ENCODE results near the gene PROCR. TPM values are rescaled to one million over a fixed set of nuclear protein-coding genes. Genes with fewer than 3 reads are reported as not detected.
"Not testable (repeated sequence)": the region's sequence is repeated elsewhere in the genome, so short reads cannot be mapped to it uniquely, and the experiment has no call there.

Gene PROCR
- total RNA-seq, 2 experiments from 2014 or later = not detected

GRCh38 chr20:35196313-35196712 lies 24.4 kb downstream of the PROCR start:
- Histone ChIP-seq H3K4me2 (ENCODE audit: low read length) (no peak overlapping the region), H4K20me1 (ENCODE audit: insufficient read depth, low read length) (no peaks in the 10 kb centered on the region), H3K4me3 (ENCODE audit: low read depth, low read length, poor library complexity, severe bottlenecking) (no peak overlapping the region), H3K27ac (ENCODE audit: low read depth, low read length, poor library complexity, severe bottlenecking) (no peak overlapping the region), H3K9me3 (ENCODE audit: low read length) (peaks cover 8% of the 10 kb centered on the region; the same call in 1 of the 2 replicates), H3K4me1 (ENCODE audit: insufficient read depth, low read length, poor library complexity, severe bottlenecking) (no peaks in the 10 kb centered on the region), H3K9me2 (ENCODE audit: insufficient read depth, low read length) (no peaks in the 10 kb centered on the region), H2AFZ (ENCODE audit: low read length) (no peak overlapping the region), H3K36me3 (ENCODE audit: insufficient read depth, low read length) (no peaks in the 10 kb centered on the region), H3K79me2 (ENCODE audit: insufficient read depth, low read depth, low read length) (no peaks in the 10 kb centered on the region)
- intact Hi-C loops (cut with micrococcal nuclease; ENCODE audit: unreplicated experiment) = no loop called here
- no TSS peak for BruUV-seq (replicated peaks)
- ChIA-PET CTCF (ENCODE audit: unreplicated experiment) (no interaction called here), POLR2A (no interaction called here)
- DNase-seq (ENCODE audit: low spot score) = no peak
- TF ChIP-seq EZH2phosphoT487 (IDR thresholded peaks at IDR 0.05; ENCODE audit: borderline replicate concordance, low read depth, low read length) = no peak
- TF ChIP-seq, protein P1, sequence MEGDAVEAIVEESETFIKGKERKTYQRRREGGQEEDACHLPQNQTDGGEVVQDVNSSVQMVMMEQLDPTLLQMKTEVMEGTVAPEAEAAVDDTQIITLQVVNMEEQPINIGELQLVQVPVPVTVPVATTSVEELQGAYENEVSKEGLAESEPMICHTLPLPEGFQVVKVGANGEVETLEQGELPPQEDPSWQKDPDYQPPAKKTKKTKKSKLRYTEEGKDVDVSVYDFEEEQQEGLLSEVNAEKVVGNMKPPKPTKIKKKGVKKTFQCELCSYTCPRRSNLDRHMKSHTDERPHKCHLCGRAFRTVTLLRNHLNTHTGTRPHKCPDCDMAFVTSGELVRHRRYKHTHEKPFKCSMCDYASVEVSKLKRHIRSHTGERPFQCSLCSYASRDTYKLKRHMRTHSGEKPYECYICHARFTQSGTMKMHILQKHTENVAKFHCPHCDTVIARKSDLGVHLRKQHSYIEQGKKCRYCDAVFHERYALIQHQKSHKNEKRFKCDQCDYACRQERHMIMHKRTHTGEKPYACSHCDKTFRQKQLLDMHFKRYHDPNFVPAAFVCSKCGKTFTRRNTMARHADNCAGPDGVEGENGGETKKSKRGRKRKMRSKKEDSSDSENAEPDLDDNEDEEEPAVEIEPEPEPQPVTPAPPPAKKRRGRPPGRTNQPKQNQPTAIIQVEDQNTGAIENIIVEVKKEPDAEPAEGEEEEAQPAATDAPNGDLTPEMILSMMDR (conservative IDR thresholded peaks at IDR 0.05; ENCODE audit: low read length) = no peak

DNA sequence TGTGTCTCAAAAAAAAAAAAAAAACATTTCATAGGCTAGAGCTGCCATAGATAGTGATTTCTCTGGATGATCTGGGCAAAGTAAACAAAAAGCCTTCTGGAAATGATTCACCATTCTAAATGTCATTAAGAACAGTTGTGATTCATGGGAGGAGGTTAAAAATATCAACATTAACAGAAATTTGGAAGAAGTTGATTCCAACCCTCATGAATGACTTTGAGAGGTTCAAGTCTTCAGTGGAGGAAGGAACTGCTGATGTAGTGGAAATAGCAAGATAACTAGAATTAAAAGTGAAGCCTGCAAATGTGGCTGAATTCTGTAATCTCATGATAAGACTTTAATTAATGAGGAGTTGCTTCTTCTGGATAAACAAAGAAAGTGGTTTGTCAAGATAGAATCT lies 27.9 kb downstream of the PROCR start:
- Histone ChIP-seq H3K36me3 (ENCODE audit: insufficient read depth, low read length) (no peaks in the 10 kb centered on the region), H3K27ac (ENCODE audit: low read depth, low read length, poor library complexity, severe bottlenecking) (no peak overlapping the region), H3K4me1 (ENCODE audit: insufficient read depth, low read length, poor library complexity, severe bottlenecking) (no peaks in the 10 kb centered on the region), H2AFZ (ENCODE audit: low read length) (no peak overlapping the region), H3K79me2 (ENCODE audit: insufficient read depth, low read depth, low read length) (no peaks in the 10 kb centered on the region), H3K4me2 (ENCODE audit: low read length) (no peak overlapping the region), H3K4me3 (ENCODE audit: low read depth, low read length, poor library complexity, severe bottlenecking) (no peak overlapping the region), H4K20me1 (ENCODE audit: insufficient read depth, low read length) (no peaks in the 10 kb centered on the region), H3K9me3 (ENCODE audit: low read length) (peaks cover 8% of the 10 kb centered on the region; the same call in 1 of the 2 replicates), H3K9me2 (ENCODE audit: insufficient read depth, low read length) (no peaks in the 10 kb centered on the region)
- ChIA-PET CTCF (ENCODE audit: unreplicated experiment) (no interaction called here), POLR2A (no interaction called here)
- intact Hi-C loops (cut with micrococcal nuclease; ENCODE audit: unreplicated experiment) = no loop called here
- TF ChIP-seq EZH2phosphoT487 (IDR thresholded peaks at IDR 0.05; ENCODE audit: borderline replicate concordance, low read depth, low read length) = no peak
- TF ChIP-seq, protein P1 (conservative IDR thresholded peaks at IDR 0.05; ENCODE audit: low read length) = no peak
- no peak for DNase-seq (ENCODE audit: low spot score)
- BruUV-seq (replicated peaks) = no TSS peak

DNA sequence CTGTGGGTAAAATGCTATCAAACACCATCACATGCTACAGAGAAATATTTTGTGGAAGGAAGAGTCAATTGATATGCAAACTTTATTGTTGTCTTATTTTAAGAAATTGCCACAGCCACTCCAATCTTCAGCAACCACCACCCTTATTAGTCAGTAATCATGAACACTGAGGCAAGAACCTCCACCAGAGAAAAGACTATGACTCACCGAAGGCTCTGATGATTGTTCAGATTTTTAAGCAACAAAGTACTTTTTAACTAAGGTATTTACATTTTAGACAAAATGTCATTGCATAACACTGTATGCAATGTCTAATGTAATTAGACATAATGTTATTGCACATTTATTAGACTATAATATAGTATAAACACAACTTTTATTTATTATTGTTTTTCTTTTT lies 28.4 kb downstream of the PROCR start:
- POLR2A ChIA-PET = no interaction called here
- H3K4me3 ChIP-seq (ENCODE audit: low read depth, low read length, poor library complexity, severe bottlenecking) = no peak overlapping the region
- H3K4me2 ChIP-seq (ENCODE audit: low read length) = no peak overlapping the region
- intact Hi-C loops (cut with micrococcal nuclease; ENCODE audit: unreplicated experiment) = no loop called here
- H4K20me1 ChIP-seq (ENCODE audit: insufficient read depth, low read length) = no peaks in the 10 kb centered on the region
- no peak overlapping the region for H3K27ac ChIP-seq (ENCODE audit: low read depth, low read length, poor library complexity, severe bottlenecking)
- CTCF ChIA-PET (ENCODE audit: unreplicated experiment) = no interaction called here
- H3K79me2 ChIP-seq (ENCODE audit: insufficient read depth, low read depth, low read length) = no peaks in the 10 kb centered on the region
- TF ChIP-seq, protein P1 (conservative IDR thresholded peaks at IDR 0.05; ENCODE audit: low read length) = no peak
- TF ChIP-seq EZH2phosphoT487 (IDR thresholded peaks at IDR 0.05; ENCODE audit: borderline replicate concordance, low read depth, low read length) = no peak
- DNase-seq (ENCODE audit: low spot score) = no peak
- no peaks in the 10 kb centered on the region for H3K4me1 ChIP-seq (ENCODE audit: insufficient read depth, low read length, poor library complexity, severe bottlenecking)
- no peak overlapping the region for H2AFZ ChIP-seq (ENCODE audit: low read length)
- BruUV-seq (replicated peaks) = no TSS peak
- no peaks in the 10 kb centered on the region for H3K36me3 ChIP-seq (ENCODE audit: insufficient read depth, low read length)
- H3K9me3 ChIP-seq (ENCODE audit: low read length) = peaks cover 8% of the 10 kb centered on the region; the same call in 1 of the 2 replicates
- H3K9me2 ChIP-seq (ENCODE audit: insufficient read depth, low read length) = no peaks in the 10 kb centered on the region

- intact Hi-C loops (cut with micrococcal nuclease; ENCODE audit: unreplicated experiment); H3K4me3 ChIP-seq (ENCODE audit: low read depth, low read length, poor library complexity, severe bottlenecking); DNase-seq (ENCODE audit: low spot score); H3K4me2 ChIP-seq (ENCODE audit: low read length); H3K36me3 ChIP-seq (ENCODE audit: insufficient read depth, low read length); BruUV-seq (replicated peaks); H3K4me1 ChIP-seq (ENCODE audit: insufficient read depth, low read length, poor library complexity, severe bottlenecking); H3K9me3 ChIP-seq (ENCODE audit: low read length); H4K20me1 ChIP-seq (ENCODE audit: insufficient read depth, low read length); CTCF ChIA-PET (ENCODE audit: unreplicated experiment); H3K79me2 ChIP-seq (ENCODE audit: insufficient read depth, low read depth, low read length); H3K27ac ChIP-seq (ENCODE audit: low read depth, low read length, poor library complexity, severe bottlenecking); H3K9me2 ChIP-seq (ENCODE audit: insufficient read depth, low read length); H2AFZ ChIP-seq (ENCODE audit: low read length): not testable (repeated sequence)
- POLR2A ChIA-PET = interaction anchor here (0.7 kb wide), 1 partner anchor 34 kb away, joined by 3 read pairs; no protein-coding TSS in a partner anchor
Measured at GRCh38 chr20:35201467-35201866, 29.6 kb downstream of the PROCR start.
